HEK293T (cell line): Measurements from ENCODE around the gene DBP.

Source experiments
- BHLHE40 ChIP-seq: fragments of 450-650 bp; IDR thresholded peaks from 2 replicates; pipeline ENCODE4 v1.6.1; 2016; ENCODE audit warnings: mild to moderate bottlenecking, moderate library complexity, borderline replicate concordance
- FOXA1 ChIP-seq: fragments of 450-650 bp; IDR thresholded peaks from 2 replicates; pipeline ENCODE4 v1.6.1; 2016; ENCODE audit warnings: mild to moderate bottlenecking
- FOXM1 ChIP-seq: fragments of 450-650 bp; IDR thresholded peaks from 2 replicates; pipeline ENCODE4 v1.6.1; 2017; ENCODE audit warnings: mild to moderate bottlenecking, borderline replicate concordance
- HDGF ChIP-seq: fragments of 450-650 bp; IDR thresholded peaks from 2 replicates; pipeline ENCODE4 v1.6.1; 2017; ENCODE audit warnings: antibody characterized with exemption, borderline replicate concordance

DNA sequence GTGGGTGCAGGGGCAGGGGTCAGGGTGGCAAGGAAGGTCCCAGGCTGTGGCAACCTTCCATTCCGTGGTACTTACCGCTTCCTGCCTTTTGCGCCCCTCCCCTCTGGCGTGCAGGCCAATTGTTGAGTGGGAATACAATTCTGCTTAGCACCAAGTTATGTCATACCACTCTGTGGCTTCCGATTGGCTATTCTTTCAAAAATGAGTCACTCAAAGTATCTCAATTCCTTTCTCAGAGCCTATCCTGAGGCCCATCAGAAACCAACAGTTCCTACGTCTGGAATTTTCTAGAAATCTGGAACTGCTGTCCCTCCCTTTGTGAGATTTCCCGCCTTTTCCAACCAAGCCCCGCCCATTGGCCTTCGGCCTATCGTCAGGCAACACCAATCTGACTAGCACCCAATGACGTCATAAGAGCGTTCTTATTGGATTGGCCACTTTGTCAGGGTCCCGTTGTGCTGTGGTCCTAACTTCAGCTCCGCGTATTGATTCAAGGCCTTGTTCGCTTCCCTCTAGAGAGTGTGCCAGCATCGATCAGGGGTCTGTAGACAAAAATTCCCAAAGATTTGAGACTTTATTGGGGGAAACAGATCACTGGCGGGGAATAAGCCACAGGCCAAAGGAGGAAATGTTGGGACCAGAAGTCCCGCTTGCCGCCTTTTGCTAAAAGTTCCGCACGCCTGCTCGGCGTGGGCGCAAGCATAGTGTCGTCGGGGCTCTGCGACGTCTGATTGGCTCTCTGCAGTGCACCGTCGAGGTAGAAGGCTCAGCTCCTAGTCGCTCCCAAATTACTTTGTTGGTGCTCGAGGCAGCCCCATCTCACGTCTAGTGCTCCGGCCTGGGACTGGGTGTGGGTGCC is 23.9 kb upstream of the DBP start:
- TF ChIP-seq BHLHE40 (no peak), FOXM1 (no peak), FOXA1 (no peak), HDGF (no peak)
